DOHH2 (cell line): ENCODE data around the gene IGFBP2.
A peak's percentile ranks its signal among the peaks of the same experiment; 100 is the strongest.

Experiments
- H3F3A ChIP-seq: fragments of 200-600 bp; sonication (generic), shearing (Covaris generic); 2 replicates; pipeline ENCODE4 v1.6.0; 2016; ENCODE audit warnings: antibody characterized with exemption, mild to moderate bottlenecking; ENCODE audit not compliant: control insufficient read depth, insufficient read depth
- H3K27ac ChIP-seq: fragments of 200-600 bp; sonication (generic); 2 replicates; pipeline ENCODE4 v1.5.1; 2014; ENCODE audit warnings: low read depth, mild to moderate bottlenecking, low read length, moderate library complexity
- H3K27me3 ChIP-seq: fragments of 200-600 bp; sonication (generic); 2 replicates; pipeline ENCODE4 v1.6.1; 2014; ENCODE audit warnings: mild to moderate bottlenecking, low read length, mixed read lengths; ENCODE audit not compliant: control insufficient read depth
- H3K36me3 ChIP-seq: fragments of 200-600 bp; sonication (generic); 2 replicates; pipeline ENCODE4 v1.6.1; 2014; ENCODE audit warnings: mild to moderate bottlenecking, low read length, moderate library complexity, mixed read lengths; ENCODE audit not compliant: control insufficient read depth
- H3K4me1 ChIP-seq: fragments of 200-600 bp; sonication (generic); 2 replicates; pipeline ENCODE4 v1.6.1; 2014; ENCODE audit warnings: mild to moderate bottlenecking, low read length, mixed read lengths; ENCODE audit not compliant: control insufficient read depth
- H3K4me2 ChIP-seq: fragments of 200-600 bp; sonication (generic); 2 replicates; pipeline ENCODE4 v1.6.0; 2014; ENCODE audit warnings: mild to moderate bottlenecking, low read length, moderate library complexity
- H3K4me3 ChIP-seq: fragments of 200-600 bp; sonication (generic); 2 replicates; pipeline ENCODE4 v1.5.1; 2014; ENCODE audit warnings: mild to moderate bottlenecking, low read length, mixed read lengths
- H3K79me2 ChIP-seq: fragments of 200-600 bp; sonication (generic); 2 replicates; pipeline ENCODE4 v1.6.1; 2014; ENCODE audit warnings: mild to moderate bottlenecking, low read length, mixed read lengths; ENCODE audit not compliant: control insufficient read depth
- H3K9me2 ChIP-seq: fragments of 200-600 bp; sonication (generic); replicated peaks from 2 replicates; pipeline ENCODE4 v1.6.1; 2014; ENCODE audit warnings: mild to moderate bottlenecking, low read length, mixed read lengths; ENCODE audit not compliant: control insufficient read depth
- H3K9me3 ChIP-seq: fragments of 200-600 bp; sonication (generic); 2 replicates; pipeline ENCODE4 v1.6.1; 2014; ENCODE audit warnings: antibody characterized with exemption, low read length, mixed read lengths; ENCODE audit not compliant: control insufficient read depth, insufficient read depth
- H4K20me1 ChIP-seq: fragments of 200-600 bp; sonication (generic); 2 replicates; pipeline ENCODE4 v1.6.0; 2014; ENCODE audit warnings: low read depth, mild to moderate bottlenecking, antibody characterized with exemption, low read length, moderate library complexity; ENCODE audit not compliant: control insufficient read depth, insufficient read depth
- CTCF ChIP-seq: fragments of 200-600 bp; sonication (generic); IDR thresholded peaks from one replicate; pipeline ENCODE4 v1.5.1; 2014; ENCODE audit warnings: antibody characterized with exemption, mild to moderate bottlenecking, low read depth, low read length; ENCODE audit not compliant: poor library complexity, severe bottlenecking
- EZH2phosphoT487 ChIP-seq: fragments of 200-600 bp; sonication (generic); IDR thresholded peaks from 2 replicates; pipeline ENCODE4 v1.6.1; 2017; ENCODE audit warnings: borderline replicate concordance, mild to moderate bottlenecking, antibody characterized with exemption, low read length, moderate library complexity, mixed read lengths

Gene IGFBP2

DNA sequence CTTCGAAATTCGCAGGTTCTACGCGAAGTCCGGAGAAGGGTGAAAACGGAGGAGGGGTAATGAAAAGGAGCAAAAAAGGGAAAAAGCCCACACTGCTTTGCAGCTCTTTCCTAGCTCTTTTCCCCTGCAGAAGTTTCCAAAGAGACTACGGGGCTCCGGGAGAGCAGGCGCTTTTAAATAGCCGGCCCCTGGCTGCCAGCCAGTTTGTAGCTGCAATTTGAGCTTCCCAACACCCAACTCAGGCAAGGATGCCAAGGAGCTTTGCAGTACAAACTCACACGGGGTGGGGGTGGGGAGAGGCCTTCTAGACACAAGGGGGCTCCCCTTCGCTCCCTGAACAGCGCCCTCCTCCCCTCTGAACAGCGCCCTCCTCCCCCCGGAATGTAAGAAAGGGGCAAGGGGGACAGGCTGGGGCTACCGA, 62.2 kb downstream of the IGFBP2 start, which contains the start of gene IGFBP5:
TSS of gene IGFBP5 (minus strand) at position 149 of the 421 bp plus-strand sequence. CDS start 774 bp downstream, outside the sequence.
- H3K9me3 ChIP-seq: no peaks in the 10 kb centered on the region
- TF ChIP-seq CTCF (peak; percentile 15), EZH2phosphoT487 (no peak)
- no peaks in the 10 kb centered on the region for H3F3A ChIP-seq
- H3K9me2 ChIP-seq: no peaks in the 10 kb centered on the region
- peaks cover 65% of the 10 kb centered on the region for H3K27me3 ChIP-seq
- H4K20me1 ChIP-seq: no peaks in the 10 kb centered on the region
- H3K4me3 ChIP-seq: no peak within 1 kb of the TSS
- H3K4me2 ChIP-seq: no peak within 1 kb of the TSS
- peaks cover 6% of the 10 kb centered on the region; the same call in 1 of the 2 replicates for H3K4me1 ChIP-seq
- H3K27ac ChIP-seq: no peak within 1 kb of the TSS
- H3K36me3 ChIP-seq: no peaks in the 10 kb centered on the region
- no peaks in the 10 kb centered on the region for H3K79me2 ChIP-seq

GRCh38 chr2:216696321-216696720, 63.1 kb downstream of the IGFBP2 start:
- no peaks in the 10 kb centered on the region for H3K36me3 ChIP-seq
- H3F3A ChIP-seq: no peaks in the 10 kb centered on the region
- H3K27ac ChIP-seq: no peak overlapping the region
- no peak overlapping the region for H3K4me3 ChIP-seq
- H4K20me1 ChIP-seq: no peaks in the 10 kb centered on the region
- H3K4me1 ChIP-seq: peaks cover 6% of the 10 kb centered on the region; the same call in 1 of the 2 replicates
- H3K79me2 ChIP-seq: no peaks in the 10 kb centered on the region
- peaks cover 64% of the 10 kb centered on the region for H3K27me3 ChIP-seq
- TF ChIP-seq EZH2phosphoT487 (no peak), CTCF (no peak)
- no peaks in the 10 kb centered on the region for H3K9me3 ChIP-seq
- H3K4me2 ChIP-seq: no peak overlapping the region
- H3K9me2 ChIP-seq: no peaks in the 10 kb centered on the region

DNA sequence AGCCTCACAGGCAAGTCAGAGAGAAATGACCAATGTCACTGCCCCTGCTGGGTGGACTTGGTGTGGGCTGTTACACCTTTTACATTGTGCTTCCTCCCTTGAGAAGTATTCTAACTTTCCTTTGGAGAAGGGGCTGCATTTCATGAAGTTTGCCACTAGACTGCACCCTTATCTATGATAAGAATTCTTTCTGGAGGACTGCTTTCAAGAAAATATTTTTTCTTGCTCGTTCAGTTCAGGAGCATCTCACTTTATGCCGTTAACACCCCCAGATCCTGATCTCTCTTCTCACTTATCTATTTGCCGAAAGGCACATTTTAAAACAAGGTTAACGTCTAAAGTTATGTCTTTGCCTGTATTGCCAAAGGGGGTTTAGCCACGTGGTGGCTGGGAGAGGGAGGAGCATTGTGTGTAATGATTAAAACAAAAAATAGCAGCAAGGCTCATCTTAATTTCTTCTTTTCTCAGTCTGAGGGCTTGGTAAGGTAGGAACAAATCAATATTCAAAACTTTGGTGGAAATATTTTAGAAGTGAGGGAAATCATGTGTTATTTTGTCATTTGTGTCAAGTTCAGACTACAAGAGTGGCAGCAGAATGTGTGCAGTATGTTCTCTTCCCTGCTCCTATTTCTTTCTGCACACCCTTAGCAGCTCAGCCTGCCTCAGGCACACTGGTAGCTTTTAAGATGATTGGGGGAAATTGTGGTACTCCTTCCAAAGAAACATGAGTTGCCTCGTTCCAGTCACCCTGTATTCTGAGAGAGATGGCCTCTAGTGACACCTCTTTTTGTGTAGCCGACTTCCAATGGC, 63.7 kb downstream of the IGFBP2 start:
- H3K9me2 ChIP-seq: no peaks in the 10 kb centered on the region
- peaks cover 60% of the 10 kb centered on the region for H3K27me3 ChIP-seq
- no peak overlapping the region for H3K27ac ChIP-seq
- no peaks in the 10 kb centered on the region for H3K79me2 ChIP-seq
- peaks cover 6% of the 10 kb centered on the region; the same call in 1 of the 2 replicates for H3K4me1 ChIP-seq
- TF ChIP-seq EZH2phosphoT487 (no peak), CTCF (peak; percentile 41)
- no peaks in the 10 kb centered on the region for H3K9me3 ChIP-seq
- H3K4me2 ChIP-seq: no peak overlapping the region
- H4K20me1 ChIP-seq: no peaks in the 10 kb centered on the region
- H3K4me3 ChIP-seq: no peak overlapping the region
- H3K36me3 ChIP-seq: no peaks in the 10 kb centered on the region
- H3F3A ChIP-seq: no peaks in the 10 kb centered on the region
